ENCODE measurements around the gene C19orf53.

C19orf53 gene

DNA sequence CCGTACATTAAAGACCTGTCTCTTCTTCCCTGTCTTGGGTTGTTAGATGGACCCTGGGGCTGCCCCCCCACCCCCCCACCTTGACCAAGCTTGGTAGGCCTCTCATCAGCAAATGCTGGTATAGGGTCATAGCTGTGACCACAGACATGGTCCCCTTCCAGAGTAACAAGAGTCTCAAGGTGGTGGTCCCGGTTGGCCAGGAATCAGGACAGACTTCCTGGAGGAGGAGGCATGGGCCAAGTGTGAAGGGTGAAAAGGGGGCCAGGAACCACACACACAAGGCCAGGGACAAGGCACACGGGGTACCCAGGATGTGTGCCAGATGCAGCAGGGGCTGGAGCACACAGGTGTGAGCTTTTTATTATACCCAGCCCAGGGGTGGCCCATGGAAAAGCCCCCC lies 11.0 kb upstream of the C19orf53 start:
- no peak for TF ChIP-seq ZFX (IDR thresholded peaks at IDR 0.05; ENCODE audit: borderline replicate concordance)
- TF ChIP-seq, protein P1, sequence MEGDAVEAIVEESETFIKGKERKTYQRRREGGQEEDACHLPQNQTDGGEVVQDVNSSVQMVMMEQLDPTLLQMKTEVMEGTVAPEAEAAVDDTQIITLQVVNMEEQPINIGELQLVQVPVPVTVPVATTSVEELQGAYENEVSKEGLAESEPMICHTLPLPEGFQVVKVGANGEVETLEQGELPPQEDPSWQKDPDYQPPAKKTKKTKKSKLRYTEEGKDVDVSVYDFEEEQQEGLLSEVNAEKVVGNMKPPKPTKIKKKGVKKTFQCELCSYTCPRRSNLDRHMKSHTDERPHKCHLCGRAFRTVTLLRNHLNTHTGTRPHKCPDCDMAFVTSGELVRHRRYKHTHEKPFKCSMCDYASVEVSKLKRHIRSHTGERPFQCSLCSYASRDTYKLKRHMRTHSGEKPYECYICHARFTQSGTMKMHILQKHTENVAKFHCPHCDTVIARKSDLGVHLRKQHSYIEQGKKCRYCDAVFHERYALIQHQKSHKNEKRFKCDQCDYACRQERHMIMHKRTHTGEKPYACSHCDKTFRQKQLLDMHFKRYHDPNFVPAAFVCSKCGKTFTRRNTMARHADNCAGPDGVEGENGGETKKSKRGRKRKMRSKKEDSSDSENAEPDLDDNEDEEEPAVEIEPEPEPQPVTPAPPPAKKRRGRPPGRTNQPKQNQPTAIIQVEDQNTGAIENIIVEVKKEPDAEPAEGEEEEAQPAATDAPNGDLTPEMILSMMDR (IDR thresholded peaks at IDR 0.05) = no peak
- H3K27ac ChIP-seq = peak overlapping the region; percentile 62

DNA sequence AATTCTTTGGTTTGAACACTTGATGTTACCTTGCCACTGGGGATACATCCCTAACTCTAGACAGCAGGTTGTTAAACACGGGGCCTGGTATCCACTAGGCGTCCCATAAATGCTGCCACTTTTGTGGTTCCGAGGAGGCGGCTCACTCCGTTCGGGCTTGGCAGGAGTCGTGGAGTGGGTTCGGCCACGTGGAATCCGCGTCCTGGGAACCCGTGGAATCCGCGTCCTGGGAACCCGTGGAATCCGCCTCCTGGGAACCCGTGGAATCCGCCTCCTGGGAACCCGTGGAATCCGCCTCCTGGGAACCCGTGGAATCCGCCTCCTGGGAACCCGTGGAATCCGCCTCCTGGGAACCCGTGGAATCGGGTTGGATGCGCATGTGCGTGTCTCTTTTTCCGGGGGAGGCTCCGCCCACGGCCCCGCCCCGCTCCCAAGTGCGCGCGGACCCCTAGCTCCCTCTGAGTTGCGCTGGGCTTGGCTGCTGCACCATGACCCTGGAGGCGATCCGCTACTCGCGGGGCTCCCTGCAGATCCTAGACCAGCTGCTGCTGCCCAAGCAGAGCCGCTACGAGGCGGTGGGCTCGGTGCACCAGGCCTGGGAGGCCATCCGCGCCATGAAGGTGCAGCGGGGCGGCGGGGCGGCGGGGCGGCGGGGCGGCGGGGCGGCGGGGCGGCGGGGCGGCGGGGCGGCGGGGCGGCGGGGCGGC lies 10.0 kb upstream of the C19orf53 start, which contains the start of gene MRI1:
MRI1 (plus strand) TSS at position 422 of the 707 bp plus-strand sequence; CDS start at position 489, 67 bp downstream.
- TF ChIP-seq, protein P1 (IDR thresholded peaks at IDR 0.05) = no peak
- TF ChIP-seq ZFX (IDR thresholded peaks at IDR 0.05; ENCODE audit: borderline replicate concordance) = no peak
- H3K27ac ChIP-seq = peak within 1 kb of the TSS; percentile 62

DNA sequence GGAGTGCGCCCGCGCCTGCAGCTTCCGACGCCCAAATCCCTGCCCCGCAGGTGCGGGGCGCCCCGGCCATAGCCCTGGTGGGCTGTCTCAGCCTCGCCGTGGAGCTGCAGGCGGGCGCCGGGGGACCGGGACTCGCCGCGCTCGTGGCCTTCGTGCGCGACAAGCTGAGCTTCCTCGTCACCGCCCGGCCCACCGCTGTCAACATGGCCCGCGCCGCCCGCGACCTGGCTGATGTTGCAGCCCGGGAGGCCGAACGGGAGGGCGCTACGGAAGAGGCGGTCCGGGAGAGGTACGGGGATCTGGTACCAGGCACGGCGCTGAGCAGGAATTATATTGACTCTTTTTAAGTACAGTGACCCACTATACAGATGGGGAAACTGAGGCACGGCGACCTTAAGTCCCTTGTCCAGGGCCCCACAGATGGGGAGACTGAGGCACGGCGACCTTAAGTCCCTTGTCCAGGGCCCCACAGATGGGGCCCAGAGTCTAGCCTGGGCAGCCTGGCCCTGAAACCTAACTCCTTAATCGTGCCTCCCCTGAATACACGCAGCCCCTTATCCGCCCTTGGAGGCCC lies 9.3 kb upstream of the C19orf53 start:
- TF ChIP-seq, protein P1 (IDR thresholded peaks at IDR 0.05) = no peak
- no peak for TF ChIP-seq ZFX (IDR thresholded peaks at IDR 0.05; ENCODE audit: borderline replicate concordance)
- peak overlapping the region; percentile 62 for H3K27ac ChIP-seq

DNA sequence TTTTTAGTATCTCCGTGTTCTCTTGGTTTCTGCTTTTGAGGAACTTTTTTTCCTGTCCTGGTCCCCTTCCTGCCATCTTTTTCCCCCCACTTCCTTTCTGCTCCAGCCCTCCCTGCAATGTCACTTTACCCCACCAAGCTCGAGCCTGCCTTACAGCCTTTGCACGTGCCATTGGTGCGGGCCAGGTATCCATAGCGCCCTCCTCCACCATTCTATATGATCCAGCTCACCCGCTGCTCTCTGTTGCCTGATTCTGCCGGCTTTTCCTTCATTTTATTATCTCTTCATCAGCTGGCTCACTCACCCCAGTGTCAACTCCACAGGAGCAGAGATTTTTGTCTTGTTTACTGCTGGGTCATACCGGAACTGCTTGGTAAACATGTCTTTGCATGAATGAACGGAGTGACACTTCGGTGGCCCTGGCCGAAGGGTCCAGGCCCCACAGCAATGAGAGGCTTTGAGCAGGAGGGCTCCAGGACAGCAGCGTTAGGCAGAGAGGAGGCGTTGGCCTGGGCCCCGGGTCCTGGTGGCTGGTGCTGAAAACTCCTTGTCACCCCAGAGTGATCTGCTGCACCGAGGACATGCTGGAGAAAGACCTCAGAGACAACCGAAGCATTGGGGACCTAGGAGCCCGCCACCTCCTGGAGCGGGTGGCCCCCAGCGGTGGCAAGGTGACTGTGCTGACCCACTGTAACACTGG lies 8.7 kb upstream of the C19orf53 start:
- H3K27ac ChIP-seq = peak overlapping the region; percentile 62

DNA sequence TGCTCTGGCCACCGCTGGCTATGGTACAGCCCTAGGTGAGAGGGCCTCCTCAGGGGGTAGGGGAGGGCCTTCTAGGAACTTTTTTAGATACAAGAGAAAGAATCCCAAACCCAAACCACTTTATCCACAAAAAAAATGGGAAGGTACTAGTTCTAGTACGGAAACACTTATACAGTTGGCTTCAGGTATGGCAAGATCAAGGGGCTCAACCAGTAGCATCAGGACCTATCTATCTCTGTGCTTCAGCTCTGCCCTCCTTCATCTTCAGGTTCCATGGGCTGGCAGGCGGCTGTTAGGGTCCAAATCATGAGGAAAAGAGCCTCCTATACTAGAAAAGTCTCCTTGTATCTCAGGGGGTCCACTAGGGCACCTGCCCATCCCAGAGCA lies 8.2 kb upstream of the C19orf53 start:
- peak overlapping the region; percentile 62; the same call in 1 of the 2 replicates for H3K27ac ChIP-seq
- TF ChIP-seq, protein P1 (IDR thresholded peaks at IDR 0.05) = no peak
- no peak for TF ChIP-seq ZFX (IDR thresholded peaks at IDR 0.05; ENCODE audit: borderline replicate concordance)

More for the DNA sequence above, 8.7 kb upstream of the C19orf53 start:
- TF ChIP-seq, protein P1 (IDR thresholded peaks at IDR 0.05) = no peak
- TF ChIP-seq ZFX (IDR thresholded peaks at IDR 0.05; ENCODE audit: borderline replicate concordance) = no peak

DNA sequence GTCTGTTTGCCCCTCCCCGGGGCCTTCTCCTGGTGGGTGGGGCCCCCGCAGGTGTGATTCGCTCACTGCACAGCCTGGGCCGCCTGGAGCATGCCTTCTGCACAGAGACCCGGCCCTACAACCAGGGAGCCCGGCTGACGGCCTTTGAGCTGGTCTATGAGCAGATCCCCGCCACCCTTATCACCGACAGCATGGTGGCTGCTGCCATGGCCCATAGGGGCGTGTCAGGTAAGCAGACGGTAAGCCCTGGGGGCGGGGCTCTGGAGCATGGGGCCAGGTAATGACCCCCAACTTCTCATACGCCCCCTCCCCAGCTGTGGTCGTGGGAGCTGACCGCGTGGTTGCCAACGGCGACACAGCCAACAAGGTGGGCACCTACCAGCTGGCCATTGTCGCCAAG lies 5.7 kb upstream of the C19orf53 start:
- no peak overlapping the region for H3K27ac ChIP-seq
- TF ChIP-seq ZFX (IDR thresholded peaks at IDR 0.05; ENCODE audit: borderline replicate concordance) = no peak
- TF ChIP-seq, protein P1 (IDR thresholded peaks at IDR 0.05) = no peak
